Activated naive CD4-positive, alpha-beta T cell treated with anti-CD3 and anti-CD28 coated beads, Interleukin-2, amount 10 ng/mL, durations not matched to agents 7 days and 5 days (primary cell): Measurements from ENCODE around the gene GPC3.

Experiments used
- CTCF ChIA-PET: fragments of 350-600 bp; sonication (Branson Sonifier 250); formaldehyde crosslinking; loops from one replicate; lab custom pipeline; 2021; ENCODE audit warnings: antibody characterized with exemption; lab: Charles Lee
- DNase-seq: peaks from one replicate; pipeline ENCODE4 v3.0.0-alpha.2; 2020
- H3K27ac Mint-ChIP-seq: one replicate; pipeline ENCODE4 v1.8.0; 2021; ENCODE audit warnings: mild to moderate bottlenecking, moderate library complexity, mixed read lengths
- H3K27me3 Mint-ChIP-seq: one replicate; pipeline ENCODE4 v1.8.0; 2021; ENCODE audit warnings: mild to moderate bottlenecking, mixed read lengths
- H3K36me3 Mint-ChIP-seq: one replicate; pipeline ENCODE4 v1.8.0; 2021; ENCODE audit warnings: mixed read lengths
- H3K4me1 Mint-ChIP-seq: one replicate; pipeline ENCODE4 v1.8.0; 2021; ENCODE audit warnings: mixed read lengths
- H3K4me3 Mint-ChIP-seq: one replicate; pipeline ENCODE4 v1.8.0; 2021; ENCODE audit warnings: mild to moderate bottlenecking, moderate library complexity, mixed read lengths
- H3K9me3 Mint-ChIP-seq: one replicate; pipeline ENCODE4 v1.8.0; 2021; ENCODE audit warnings: mixed read lengths

Gene GPC3

GRCh38 chrX:133987188-133987587, 1.8 kb upstream of the GPC3 start:
- DNase-seq: no peak

GRCh38 chrX:133985967-133986683, 731 bp upstream of the GPC3 start:
- no peak for DNase-seq
- Mint-ChIP-seq H3K27ac (no peak overlapping the region), H3K27me3 (peaks cover 46% of the 10 kb centered on the region), H3K36me3 (peaks cover 1% of the 10 kb centered on the region), H3K4me3 (peak overlapping the region; percentile 50), H3K4me1 (peaks cover 3% of the 10 kb centered on the region), H3K9me3 (no peaks in the 10 kb centered on the region)
- CTCF ChIA-PET: no interaction called here

More at GRCh38 chrX:133987188-133987587, 1.8 kb upstream of the GPC3 start:
- H3K27me3 Mint-ChIP-seq: peaks cover 37% of the 10 kb centered on the region
- H3K9me3 Mint-ChIP-seq: no peaks in the 10 kb centered on the region
- CTCF ChIA-PET: no interaction called here
- peaks cover 1% of the 10 kb centered on the region for H3K36me3 Mint-ChIP-seq
- no peak overlapping the region for H3K27ac Mint-ChIP-seq
- H3K4me1 Mint-ChIP-seq: peaks cover 3% of the 10 kb centered on the region
- no peak overlapping the region for H3K4me3 Mint-ChIP-seq

GRCh38 chrX:133984857-133985163, 584 bp downstream of the GPC3 start:
- Mint-ChIP-seq H3K4me1 (peaks cover 3% of the 10 kb centered on the region), H3K4me3 (peak overlapping the region; percentile 23), H3K36me3 (peaks cover 1% of the 10 kb centered on the region), H3K27ac (no peak overlapping the region), H3K27me3 (peaks cover 47% of the 10 kb centered on the region), H3K9me3 (no peaks in the 10 kb centered on the region)
- CTCF ChIA-PET: no interaction called here
- no peak for DNase-seq

GRCh38 chrX:133983974-133984845, 1.2 kb downstream of the GPC3 start:
- Mint-ChIP-seq H3K4me1 (peaks cover 3% of the 10 kb centered on the region), H3K27me3 (peaks cover 47% of the 10 kb centered on the region), H3K36me3 (peaks cover 1% of the 10 kb centered on the region), H3K9me3 (no peaks in the 10 kb centered on the region), H3K27ac (peak overlapping the region; percentile 42), H3K4me3 (peak overlapping the region; percentile 47)
- CTCF ChIA-PET: no interaction called here
- no peak for DNase-seq

GRCh38 chrX:133983256-133983973, 2.0 kb downstream of the GPC3 start:
- no peak for DNase-seq
- Mint-ChIP-seq H3K27me3 (peaks cover 47% of the 10 kb centered on the region), H3K4me3 (no peak overlapping the region), H3K36me3 (peaks cover 1% of the 10 kb centered on the region), H3K4me1 (peaks cover 3% of the 10 kb centered on the region), H3K9me3 (no peaks in the 10 kb centered on the region), H3K27ac (no peak overlapping the region)
- CTCF ChIA-PET: no interaction called here

- Mint-ChIP-seq H3K27ac (no peak overlapping the region), H3K27me3 (peaks cover 44% of the 10 kb centered on the region), H3K4me3 (no peak overlapping the region), H3K4me1 (peaks cover 3% of the 10 kb centered on the region), H3K36me3 (peaks cover 1% of the 10 kb centered on the region), H3K9me3 (no peaks in the 10 kb centered on the region)
- DNase-seq: no peak
- CTCF ChIA-PET: no interaction called here
These were observed 3.5 kb downstream of the GPC3 start for GRCh38 chrX:133981924-133982323.

- DNase-seq: no peak
These were observed 4.4 kb downstream of the GPC3 start for GRCh38 chrX:133980832-133981588.

GRCh38 chrX:133980406-133980805, 5.0 kb downstream of the GPC3 start:
- Mint-ChIP-seq H3K4me3 (no peak overlapping the region), H3K36me3 (peaks cover 1% of the 10 kb centered on the region), H3K27ac (no peak overlapping the region), H3K9me3 (no peaks in the 10 kb centered on the region), H3K4me1 (peaks cover 3% of the 10 kb centered on the region), H3K27me3 (peaks cover 36% of the 10 kb centered on the region)
- no peak for DNase-seq
- CTCF ChIA-PET: no interaction called here

More at GRCh38 chrX:133980832-133981588, 4.4 kb downstream of the GPC3 start:
- H3K27me3 Mint-ChIP-seq: peaks cover 40% of the 10 kb centered on the region
- H3K4me3 Mint-ChIP-seq: no peak overlapping the region
- H3K9me3 Mint-ChIP-seq: no peaks in the 10 kb centered on the region
- peaks cover 1% of the 10 kb centered on the region for H3K36me3 Mint-ChIP-seq
- CTCF ChIA-PET: no interaction called here
- H3K4me1 Mint-ChIP-seq: peaks cover 3% of the 10 kb centered on the region
- no peak overlapping the region for H3K27ac Mint-ChIP-seq

- Mint-ChIP-seq H3K36me3 (peaks cover 1% of the 10 kb centered on the region), H3K4me1 (peaks cover 3% of the 10 kb centered on the region), H3K4me3 (no peak overlapping the region), H3K27me3 (peaks cover 29% of the 10 kb centered on the region), H3K27ac (no peak overlapping the region), H3K9me3 (no peaks in the 10 kb centered on the region)
- CTCF ChIA-PET: no interaction called here
- no peak for DNase-seq
These were observed 5.7 kb downstream of the GPC3 start for GRCh38 chrX:133979641-133980230.

GRCh38 chrX:133973704-133974103, 11.7 kb downstream of the GPC3 start:
- Mint-ChIP-seq H3K36me3 (no peaks in the 10 kb centered on the region), H3K9me3 (no peaks in the 10 kb centered on the region), H3K4me1 (no peaks in the 10 kb centered on the region), H3K4me3 (no peak overlapping the region), H3K27me3 (no peaks in the 10 kb centered on the region), H3K27ac (no peak overlapping the region)
- DNase-seq: no peak
- CTCF ChIA-PET: no interaction called here

- CTCF ChIA-PET: no interaction called here
- DNase-seq: no peak
- no peaks in the 10 kb centered on the region for H3K36me3 Mint-ChIP-seq
- H3K9me3 Mint-ChIP-seq: no peaks in the 10 kb centered on the region
- no peaks in the 10 kb centered on the region for H3K4me1 Mint-ChIP-seq
- no peaks in the 10 kb centered on the region for H3K27me3 Mint-ChIP-seq
- H3K4me3 Mint-ChIP-seq: no peak overlapping the region
- H3K27ac Mint-ChIP-seq: no peak overlapping the region
These were observed 12.5 kb downstream of the GPC3 start for GRCh38 chrX:133972916-133973315.

- no peaks in the 10 kb centered on the region for H3K9me3 Mint-ChIP-seq
- H3K36me3 Mint-ChIP-seq: no peaks in the 10 kb centered on the region
- no peak overlapping the region for H3K27ac Mint-ChIP-seq
- CTCF ChIA-PET: interaction anchor here (1.5 kb wide), 1 partner anchor 55 kb away, joined by 4 read pairs; no protein-coding TSS in a partner anchor
- no peak for DNase-seq
- no peaks in the 10 kb centered on the region for H3K27me3 Mint-ChIP-seq
- H3K4me1 Mint-ChIP-seq: no peaks in the 10 kb centered on the region
- H3K4me3 Mint-ChIP-seq: no peak overlapping the region
These were observed 13.8 kb downstream of the GPC3 start for GRCh38 chrX:133971586-133971985.

- H3K4me3 Mint-ChIP-seq: no peak overlapping the region
- no peaks in the 10 kb centered on the region for H3K27me3 Mint-ChIP-seq
These were observed 15.3 kb downstream of the GPC3 start for GRCh38 chrX:133970076-133970475.

More at GRCh38 chrX:133970076-133970475, 15.3 kb downstream of the GPC3 start:
- H3K4me1 Mint-ChIP-seq: no peaks in the 10 kb centered on the region
- CTCF ChIA-PET: no interaction called here
- H3K36me3 Mint-ChIP-seq: no peaks in the 10 kb centered on the region
- H3K27ac Mint-ChIP-seq: no peak overlapping the region
- no peak for DNase-seq
- no peaks in the 10 kb centered on the region for H3K9me3 Mint-ChIP-seq
